ENCODE measurements around the gene GRB2.
"Not testable (repeated sequence)": the region's sequence is repeated elsewhere in the genome, so short reads cannot be mapped to it uniquely, and the experiment has no call there.

GRB2 gene

DNA sequence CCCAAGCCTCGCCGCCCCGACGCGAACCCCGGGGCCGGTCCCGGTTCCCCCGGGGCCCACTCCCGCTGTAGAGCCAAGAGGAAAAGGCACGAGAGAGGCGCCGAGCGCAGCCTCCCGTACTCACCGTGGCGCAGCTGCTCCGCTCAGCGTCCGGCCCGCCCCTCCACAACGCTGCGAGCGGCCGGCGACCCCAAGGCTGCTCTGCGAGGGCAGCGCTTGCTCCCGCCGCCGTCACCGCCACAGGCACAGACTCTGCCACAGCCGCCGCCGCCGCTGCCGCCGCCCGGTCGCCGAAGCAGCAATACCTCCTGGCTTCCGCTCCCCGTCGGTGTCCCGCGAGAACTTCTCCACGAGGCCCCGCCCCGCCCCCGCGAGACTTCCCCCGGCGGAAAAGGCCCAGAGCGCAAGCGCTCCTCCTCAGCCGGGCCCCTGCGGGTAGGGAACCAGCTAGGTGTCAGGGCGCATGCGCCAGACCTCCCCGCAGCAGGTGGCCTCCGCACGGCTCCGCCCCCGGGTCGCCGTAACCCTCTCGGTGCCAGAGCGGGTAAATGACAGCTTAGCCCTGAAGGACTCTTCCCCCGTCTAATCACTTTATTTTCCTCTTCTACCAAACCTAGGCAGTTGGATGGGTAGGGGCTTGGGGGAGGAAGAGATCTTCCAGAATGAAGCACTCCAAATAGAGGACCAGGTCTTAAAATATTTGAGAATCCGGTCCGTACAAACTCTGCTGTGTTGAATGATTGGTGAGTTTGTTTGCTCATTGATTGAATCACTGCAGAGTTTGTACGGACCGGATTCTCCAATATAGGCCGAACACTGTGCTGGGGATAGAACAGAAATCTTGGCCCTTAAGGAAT is at the start of gene GRB2:
GRB2 (minus strand) TSS at position 314 of the 857 bp plus-strand sequence. CDS start 12,050 bp downstream, outside the sequence.
- peak within 1 kb of the TSS; percentile 98 for H3K27ac Mint-ChIP-seq
- H3K36me3 Mint-ChIP-seq (ENCODE audit: low read depth): peaks cover 16% of the 10 kb centered on the region
- no peaks in the 10 kb centered on the region for H3K27me3 Mint-ChIP-seq
- peaks cover 48% of the 10 kb centered on the region for H3K4me1 Mint-ChIP-seq (ENCODE audit: low read depth)
- no peaks in the 10 kb centered on the region for H3K9me3 Mint-ChIP-seq
- peak within 1 kb of the TSS; percentile 96 for H3K4me3 Mint-ChIP-seq

DNA sequence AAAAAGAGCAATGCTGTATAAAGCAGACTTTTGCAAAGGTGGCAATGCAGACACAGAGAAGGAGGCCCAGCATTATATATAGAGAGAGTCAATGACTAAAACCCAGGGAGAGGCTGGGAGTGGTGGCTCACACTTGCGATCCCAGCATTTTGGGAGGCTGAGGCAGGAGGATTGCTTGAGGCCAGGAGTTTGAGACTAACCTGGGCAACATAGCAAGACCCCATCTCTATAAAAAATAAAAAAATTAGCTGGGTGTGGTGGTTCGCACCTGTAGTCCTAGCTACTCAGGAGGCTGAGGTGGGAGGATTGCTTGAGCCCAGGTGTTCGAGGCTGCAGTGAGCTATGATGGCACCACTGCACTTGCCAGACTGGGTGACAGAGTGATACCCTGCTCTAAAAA is 49.2 kb upstream of the GRB2 start:
- H3K27me3 Mint-ChIP-seq; H3K27ac Mint-ChIP-seq; H3K4me3 Mint-ChIP-seq; H3K36me3 Mint-ChIP-seq (ENCODE audit: low read depth); H3K9me3 Mint-ChIP-seq: not testable (repeated sequence)
- peaks cover 28% of the 10 kb centered on the region for H3K4me1 Mint-ChIP-seq (ENCODE audit: low read depth)

- Mint-ChIP-seq H3K9me3 (no peaks in the 10 kb centered on the region), H3K4me3 (no peak overlapping the region), H3K27me3 (no peaks in the 10 kb centered on the region), H3K4me1 (ENCODE audit: low read depth) (peaks cover 25% of the 10 kb centered on the region), H3K27ac (no peak overlapping the region), H3K36me3 (ENCODE audit: low read depth) (no peaks in the 10 kb centered on the region)
Observed at GRCh38 chr17:75454193-75454592, 48.7 kb upstream of the GRB2 start.

DNA sequence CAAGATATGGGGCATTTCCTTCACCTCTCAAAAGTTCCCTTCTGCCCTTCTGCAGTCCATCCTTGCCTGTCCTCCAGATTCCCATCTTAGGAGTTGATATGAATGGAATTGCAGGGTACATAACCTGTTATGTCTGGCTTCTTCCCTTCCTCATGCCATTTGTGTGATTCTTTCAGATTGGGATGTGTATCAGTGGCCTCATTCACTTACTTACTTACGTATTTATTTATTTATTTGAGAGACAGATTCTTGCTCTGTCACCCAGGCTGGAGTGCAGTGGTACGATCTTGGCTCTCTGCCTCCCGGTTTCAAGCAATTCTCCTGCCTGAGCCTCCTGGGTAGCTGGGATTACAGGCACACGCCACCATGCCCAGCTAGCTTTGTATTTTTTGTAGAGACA is 44.8 kb upstream of the GRB2 start:
- H3K9me3 Mint-ChIP-seq: no peaks in the 10 kb centered on the region
- no peaks in the 10 kb centered on the region for H3K36me3 Mint-ChIP-seq (ENCODE audit: low read depth)
- H3K4me1 Mint-ChIP-seq (ENCODE audit: low read depth): peaks cover 6% of the 10 kb centered on the region
- no peak overlapping the region for H3K4me3 Mint-ChIP-seq
- H3K27me3 Mint-ChIP-seq: no peaks in the 10 kb centered on the region
- no peak overlapping the region for H3K27ac Mint-ChIP-seq

DNA sequence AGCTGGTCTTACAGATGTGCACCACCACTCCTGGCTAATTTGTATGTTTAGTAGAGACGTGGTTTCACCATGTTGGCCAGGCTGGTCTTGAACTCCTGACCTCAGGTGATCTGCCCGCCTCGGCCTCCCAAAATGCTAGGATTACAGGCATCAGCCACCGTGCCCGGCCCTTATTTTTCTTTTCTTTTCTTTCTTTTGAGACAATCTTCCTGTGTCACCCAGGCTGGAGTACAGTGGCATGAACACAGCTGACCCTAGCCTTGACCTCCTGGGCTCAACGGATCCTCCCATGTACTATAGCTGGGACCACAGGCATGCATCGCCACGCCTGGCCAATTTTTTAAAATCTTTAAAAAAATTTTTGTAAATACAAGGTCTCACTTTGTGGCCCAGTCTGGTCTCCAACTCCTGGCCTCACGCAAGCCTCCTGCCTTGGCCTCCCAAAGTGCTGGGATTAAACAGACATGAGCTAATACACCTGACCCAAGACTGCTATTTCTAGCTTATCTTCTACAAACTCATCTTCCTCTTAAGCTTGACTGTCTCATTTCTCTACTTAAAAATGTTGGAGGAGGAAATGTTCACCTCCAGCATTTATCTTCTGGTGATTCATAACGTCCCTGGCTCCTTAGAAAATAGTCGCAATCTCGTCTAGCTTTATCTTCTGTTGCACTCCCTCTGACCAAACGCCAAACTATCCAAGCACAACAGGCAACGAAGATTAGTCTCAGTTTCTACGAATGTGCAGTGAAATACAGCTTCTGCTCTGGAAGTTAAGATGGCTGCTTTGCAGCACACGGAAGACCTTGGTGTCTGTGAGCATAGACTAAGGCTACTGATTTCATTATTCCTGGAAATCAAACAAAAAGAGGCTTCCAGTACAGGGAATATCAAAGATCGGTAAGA is 42.7 kb upstream of the GRB2 start:
- Mint-ChIP-seq H3K27ac (no peak overlapping the region), H3K36me3 (ENCODE audit: low read depth) (no peaks in the 10 kb centered on the region), H3K4me1 (ENCODE audit: low read depth) (no peaks in the 10 kb centered on the region), H3K4me3 (no peak overlapping the region), H3K9me3 (no peaks in the 10 kb centered on the region), H3K27me3 (no peaks in the 10 kb centered on the region)

DNA sequence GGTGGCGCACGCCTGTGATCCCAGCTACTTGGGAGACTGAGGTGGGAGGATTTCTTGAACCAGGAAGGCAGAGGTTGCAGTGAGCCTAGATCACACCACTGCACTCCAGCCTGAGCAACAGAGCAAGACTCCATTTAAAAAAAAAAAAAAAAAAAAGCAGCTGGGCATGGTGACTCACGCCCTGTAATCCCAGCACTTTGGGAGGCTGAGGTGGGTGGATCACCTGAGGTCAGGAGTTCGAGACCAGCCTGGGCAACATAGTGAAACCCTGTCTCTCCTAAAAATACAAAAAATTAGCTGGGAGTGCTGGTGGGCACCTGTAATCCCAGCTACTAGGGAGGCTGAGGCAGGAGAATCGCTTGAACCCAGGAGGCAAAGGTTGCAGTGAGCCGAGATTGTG is 40.4 kb upstream of the GRB2 start:
- not testable (repeated sequence) for H3K36me3 Mint-ChIP-seq (ENCODE audit: low read depth); H3K4me3 Mint-ChIP-seq; H3K27ac Mint-ChIP-seq; H3K4me1 Mint-ChIP-seq (ENCODE audit: low read depth); H3K9me3 Mint-ChIP-seq; H3K27me3 Mint-ChIP-seq

DNA sequence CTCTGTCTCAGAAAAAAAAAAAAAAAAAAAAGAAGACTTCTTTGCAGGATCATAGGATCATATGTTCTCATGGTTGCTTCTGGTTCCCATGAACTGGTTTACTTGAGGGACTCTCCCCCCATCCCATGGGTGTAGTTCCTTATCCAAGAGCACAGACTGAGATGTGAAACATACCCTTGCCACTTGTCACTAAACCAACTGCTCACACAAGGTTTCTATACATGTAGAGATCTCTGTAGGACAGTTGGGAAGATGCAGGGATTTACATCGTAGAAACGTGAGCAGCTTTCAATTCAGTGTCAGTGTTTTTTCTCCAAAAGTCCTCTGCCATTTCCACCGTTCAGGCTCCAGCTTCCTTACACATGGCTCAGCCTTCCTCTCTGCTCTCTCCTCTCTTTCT is 39.8 kb upstream of the GRB2 start:
- H3K4me1 Mint-ChIP-seq (ENCODE audit: low read depth): no peaks in the 10 kb centered on the region
- H3K27ac Mint-ChIP-seq: no peak overlapping the region
- H3K4me3 Mint-ChIP-seq: no peak overlapping the region
- no peaks in the 10 kb centered on the region for H3K36me3 Mint-ChIP-seq (ENCODE audit: low read depth)
- H3K9me3 Mint-ChIP-seq: no peaks in the 10 kb centered on the region
- H3K27me3 Mint-ChIP-seq: no peaks in the 10 kb centered on the region

DNA sequence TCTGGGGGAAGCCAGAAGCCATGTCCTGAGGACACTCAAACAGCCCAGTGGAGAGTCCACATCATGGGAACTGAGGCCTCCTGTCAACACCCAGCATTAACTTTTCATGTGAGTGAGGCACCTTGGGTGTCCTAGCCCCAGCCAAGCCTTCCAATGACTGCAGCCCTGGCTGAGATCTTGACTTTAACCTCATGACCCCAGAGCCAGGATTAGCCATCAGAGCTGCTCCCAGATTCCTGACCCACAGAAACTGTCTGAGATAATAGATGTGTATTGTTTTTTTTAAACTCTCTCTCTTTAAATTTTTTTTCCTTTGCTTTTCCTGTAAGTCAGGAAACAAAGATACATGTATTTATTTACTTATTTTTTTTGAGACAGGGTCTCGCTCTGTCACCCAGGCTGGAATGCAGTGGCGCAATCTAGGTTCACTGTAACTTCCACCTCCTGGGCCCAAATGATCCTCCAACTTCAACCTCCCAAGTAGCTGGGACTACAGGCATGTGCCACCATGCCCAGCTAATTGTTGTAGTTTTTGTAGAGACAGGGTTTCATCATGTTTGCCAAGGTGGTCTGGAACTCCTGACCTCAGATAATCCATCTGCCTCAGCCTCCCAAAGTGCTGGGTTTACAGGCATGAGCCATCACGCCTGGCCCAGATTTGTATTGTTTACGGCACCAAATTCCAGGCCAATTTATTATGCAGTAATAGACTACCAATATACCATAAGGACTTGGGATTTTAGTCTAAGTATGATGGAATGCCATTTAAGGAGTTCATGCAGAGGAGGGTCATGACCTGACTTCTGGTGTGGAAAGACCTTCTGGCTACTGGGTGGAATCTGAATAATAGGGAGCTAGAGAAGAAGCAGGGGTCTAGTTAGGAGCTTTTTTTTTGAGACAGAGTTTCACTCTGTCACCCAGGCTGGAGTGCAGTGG is 37.0 kb upstream of the GRB2 start:
- Mint-ChIP-seq H3K27ac (no peak overlapping the region), H3K9me3 (no peaks in the 10 kb centered on the region), H3K4me3 (no peak overlapping the region), H3K27me3 (no peaks in the 10 kb centered on the region), H3K36me3 (ENCODE audit: low read depth) (no peaks in the 10 kb centered on the region), H3K4me1 (ENCODE audit: low read depth) (no peaks in the 10 kb centered on the region)

GRCh38 chr17:75440738-75441448 is 35.4 kb upstream of the GRB2 start:
- Mint-ChIP-seq H3K27ac (no peak overlapping the region), H3K9me3 (no peaks in the 10 kb centered on the region), H3K36me3 (ENCODE audit: low read depth) (no peaks in the 10 kb centered on the region), H3K4me1 (ENCODE audit: low read depth) (peaks cover 4% of the 10 kb centered on the region), H3K27me3 (peaks cover 3% of the 10 kb centered on the region), H3K4me3 (no peak overlapping the region)

GRCh38 chr17:75439287-75439686 is 33.8 kb upstream of the GRB2 start:
- H3K4me1 Mint-ChIP-seq (ENCODE audit: low read depth): peaks cover 12% of the 10 kb centered on the region
- peaks cover 3% of the 10 kb centered on the region for H3K27me3 Mint-ChIP-seq
- H3K36me3 Mint-ChIP-seq (ENCODE audit: low read depth): no peaks in the 10 kb centered on the region
- no peaks in the 10 kb centered on the region for H3K9me3 Mint-ChIP-seq
- no peak overlapping the region for H3K4me3 Mint-ChIP-seq
- H3K27ac Mint-ChIP-seq: no peak overlapping the region

DNA sequence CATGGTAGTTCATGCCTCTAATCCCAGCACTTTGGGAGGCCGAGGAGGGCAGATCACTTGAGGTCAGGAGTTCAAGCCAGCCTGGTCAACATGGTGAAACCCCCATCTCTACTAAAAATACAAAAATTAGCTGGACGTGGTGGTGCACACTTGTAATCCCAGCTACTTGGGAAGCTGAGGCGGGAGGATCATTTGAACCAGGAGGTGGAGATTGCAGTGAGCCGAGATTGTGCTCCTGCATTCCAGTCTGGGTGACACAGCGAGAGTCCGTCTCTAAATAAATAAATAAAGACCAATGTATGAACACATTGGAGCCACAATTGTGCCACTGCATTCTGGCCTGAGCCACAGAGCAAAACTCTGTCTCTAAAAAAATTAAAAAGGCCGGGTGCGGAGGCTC is 31.9 kb upstream of the GRB2 start:
- not testable (repeated sequence) for H3K27ac Mint-ChIP-seq; H3K4me3 Mint-ChIP-seq; H3K27me3 Mint-ChIP-seq; H3K9me3 Mint-ChIP-seq; H3K36me3 Mint-ChIP-seq (ENCODE audit: low read depth)
- H3K4me1 Mint-ChIP-seq (ENCODE audit: low read depth): peaks cover 12% of the 10 kb centered on the region

DNA sequence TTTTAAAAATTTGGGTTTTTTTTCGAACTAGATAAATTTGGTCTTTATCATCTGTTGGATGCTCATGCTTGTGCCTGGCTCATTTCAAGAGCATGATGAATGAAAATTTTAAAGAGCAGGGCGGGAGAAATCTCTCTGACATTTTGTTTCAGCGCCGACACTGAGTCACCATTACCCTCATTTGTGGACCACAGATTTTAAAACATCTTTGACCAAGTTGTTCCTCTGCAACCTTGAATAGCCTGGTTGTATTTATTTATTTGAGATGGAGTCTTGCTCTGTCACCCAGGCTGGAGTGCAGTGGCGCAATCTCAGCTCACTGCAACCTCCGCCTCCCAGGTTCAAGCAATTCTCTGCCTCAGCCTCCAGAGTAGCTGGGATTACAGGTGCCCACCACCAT is 29.0 kb upstream of the GRB2 start:
- peaks cover 12% of the 10 kb centered on the region for H3K4me1 Mint-ChIP-seq (ENCODE audit: low read depth)
- H3K4me3 Mint-ChIP-seq; H3K9me3 Mint-ChIP-seq; H3K36me3 Mint-ChIP-seq (ENCODE audit: low read depth); H3K27me3 Mint-ChIP-seq; H3K27ac Mint-ChIP-seq: not testable (repeated sequence)

- H3K27ac Mint-ChIP-seq: no peak overlapping the region
- H3K4me1 Mint-ChIP-seq (ENCODE audit: low read depth): peaks cover 12% of the 10 kb centered on the region
- no peaks in the 10 kb centered on the region for H3K36me3 Mint-ChIP-seq (ENCODE audit: low read depth)
- no peak overlapping the region for H3K4me3 Mint-ChIP-seq
- H3K27me3 Mint-ChIP-seq: peaks cover 3% of the 10 kb centered on the region
- H3K9me3 Mint-ChIP-seq: no peaks in the 10 kb centered on the region
Observed at GRCh38 chr17:75433218-75433783, 27.8 kb upstream of the GRB2 start.
